Endothelial cell of umbilical vein (primary cell): ENCODE results near the gene ARL8A. TPM values are rescaled to one million over a fixed set of nuclear protein-coding genes. Genes with fewer than 3 reads are reported as not detected.

Source experiments
- BruUV-seq: library from RNA; stranded (reverse); fragments of 400-500 nt; replicated peaks from 2 replicates; lab custom pipeline; 2021; lab: Mats Ljungman, UMichigan
- CTCF ChIA-PET: fragments of 300-600, 350-600 bp; sonication (Branson Sonifier 250); formaldehyde crosslinking; loops from one replicate; lab custom pipeline; 2021; ENCODE audit warnings: antibody characterized with exemption, inconsistent platforms; lab: Charles Lee
- POLR2A ChIA-PET: fragments of 300-600, 350-600 bp; sonication (Branson Sonifier 250); formaldehyde crosslinking; loops from one replicate; lab custom pipeline; 2021; ENCODE audit warnings: antibody characterized with exemption, inconsistent platforms; lab: Charles Lee
- DNase-seq: peaks from one replicate; pipeline ENCODE4 v3.0.0-alpha.2; 2011; ENCODE audit warnings: low read depth, low spot score
- FAIRE-seq: peaks from 2 replicates; lab custom pipeline; 2011; peaks lifted over from hg19 to GRCh38; lab: Jason Lieb, UNC
- H2AFZ ChIP-seq: 2 replicates; pipeline ENCODE4 v1.6.0; 2012; ENCODE audit warnings: low read depth, low read length, control low read depth, inconsistent platforms
- H3K27ac ChIP-seq: 2 replicates; pipeline ENCODE4 v1.5.1; 2011; ENCODE audit warnings: low read depth, mild to moderate bottlenecking, control low read depth, low read length, moderate library complexity; ENCODE audit not compliant: insufficient read depth
- H3K27me3 ChIP-seq, 2 experiments: 2 replicates each; pipeline versions ENCODE4 v1.6.0 to v1.6.1; 2011; ENCODE audit warnings: low read length in 2 of 2, mixed read lengths in 1 of 2; ENCODE audit not compliant: control insufficient read depth in 2 of 2, insufficient read depth in 2 of 2
- H3K36me3 ChIP-seq, 2 experiments: 2 replicates in 1 of 2; 3 replicates in 1 of 2; pipeline ENCODE4 v1.5.1; 2011; ENCODE audit warnings: low read length in 2 of 2, mild to moderate bottlenecking in 1 of 2, moderate library complexity in 1 of 2; ENCODE audit not compliant: control insufficient read depth in 2 of 2, insufficient read depth in 2 of 2; ENCODE audit errors: extremely low read depth in 1 of 2
- H3K4me1 ChIP-seq: 3 replicates; pipeline ENCODE4 v1.5.1; 2011; ENCODE audit warnings: mild to moderate bottlenecking, low read length; ENCODE audit not compliant: control insufficient read depth, insufficient read depth; ENCODE audit errors: extremely low read depth
- H3K4me2 ChIP-seq: 2 replicates; pipeline ENCODE4 v1.6.1; 2011; ENCODE audit warnings: low read length, control low read depth, mixed read lengths; ENCODE audit not compliant: insufficient read depth
- H3K4me3 ChIP-seq, 3 experiments: fragments of 200-600 bp in 1 of 3; sonication (generic), shearing (Covaris generic) in 1 of 3; replicated peaks in 1 of 3; 2 replicates each; pipeline ENCODE4 v1.5.1; 2011 to 2016; ENCODE audit warnings: control low read depth in 3 of 3, low read length in 3 of 3, mild to moderate bottlenecking in 2 of 3, inconsistent platforms in 1 of 3, low read depth in 1 of 3, moderate library complexity in 1 of 3; ENCODE audit not compliant: insufficient read depth in 1 of 3
- H3K79me2 ChIP-seq: 2 replicates; pipeline ENCODE4 v1.6.0; 2012; ENCODE audit warnings: low read length, inconsistent platforms; ENCODE audit not compliant: control insufficient read depth, insufficient read depth
- H3K9ac ChIP-seq: replicated peaks from 2 replicates; pipeline ENCODE3; 2011; ENCODE audit warnings: low read length, control low read depth; ENCODE audit not compliant: insufficient read depth; ENCODE audit errors: extremely low read depth
- H3K9me1 ChIP-seq: replicated peaks from 3 replicates; pipeline ENCODE4 v1.6.0; 2011; ENCODE audit warnings: mild to moderate bottlenecking, low read length; ENCODE audit not compliant: control insufficient read depth, insufficient read depth; ENCODE audit errors: extremely low read depth
- H3K9me3 ChIP-seq: replicated peaks from 2 replicates; pipeline ENCODE4 v1.5.1; 2012; ENCODE audit warnings: low read length, inconsistent platforms; ENCODE audit not compliant: control insufficient read depth, insufficient read depth
- H4K20me1 ChIP-seq: replicated peaks from 2 replicates; pipeline ENCODE3; 2011; ENCODE audit warnings: mild to moderate bottlenecking, low read length; ENCODE audit not compliant: control insufficient read depth, insufficient read depth; ENCODE audit errors: extremely low read depth
- CTCF ChIP-seq, 2 donors: IDR thresholded peaks; 1 replicate in 1 of 2; 2 replicates in 1 of 2; pipeline ENCODE4 v1.5.1; 2011; ENCODE audit warnings: low read length in 2 of 2, mild to moderate bottlenecking in 2 of 2, moderate library complexity in 2 of 2, control low read depth in 1 of 2, inconsistent platforms in 1 of 2, low read depth in 1 of 2; ENCODE audit not compliant: insufficient read depth in 1 of 2; ENCODE audit errors: extremely low read depth in 1 of 2
- EZH2 ChIP-seq: IDR thresholded peaks from 2 replicates; pipeline ENCODE4 v1.6.1; 2012; ENCODE audit warnings: borderline replicate concordance, low read depth, mild to moderate bottlenecking, moderate library complexity, low read length, inconsistent platforms; ENCODE audit not compliant: severe bottlenecking
- FOS ChIP-seq: IDR thresholded peaks from 2 replicates; pipeline ENCODE4 v1.6.1; 2011; ENCODE audit warnings: mild to moderate bottlenecking, low read length, moderate library complexity, borderline replicate concordance; ENCODE audit not compliant: insufficient read depth
- GATA2 ChIP-seq: IDR thresholded peaks from 2 replicates; pipeline ENCODE4 v1.7.0; 2011; ENCODE audit warnings: low read depth, mild to moderate bottlenecking, moderate library complexity, mixed read lengths, low read length; ENCODE audit not compliant: insufficient read length, insufficient read depth
- JUN ChIP-seq: IDR thresholded peaks from 2 replicates; pipeline ENCODE4 v1.6.1; 2011; ENCODE audit warnings: borderline replicate concordance, low read depth; ENCODE audit not compliant: insufficient read length, insufficient read depth
- MYC ChIP-seq: IDR thresholded peaks from one replicate; pipeline ENCODE4 v1.6.1; 2011; ENCODE audit warnings: mild to moderate bottlenecking, low read depth, low read length
- POLR2A ChIP-seq: IDR thresholded peaks from 2 replicates; pipeline ENCODE4 v1.6.1; 2012; ENCODE audit warnings: low read depth, mild to moderate bottlenecking, control low read depth, low read length
- POLR2AphosphoS5 ChIP-seq: IDR thresholded peaks from 2 replicates; pipeline ENCODE4 v1.6.1; 2012; ENCODE audit warnings: low read depth, mild to moderate bottlenecking, control low read depth, low read length, moderate library complexity; ENCODE audit not compliant: insufficient read depth
- dilution Hi-C: fragments of 300-500 bp; cut with MboI; formaldehyde crosslinking; loops from one replicate; pipeline ENCODE4 v1.15.0; 2019; ENCODE audit warnings: low sequenced_read_pairs; ENCODE audit not compliant: extremely low pct_ligation_motif_present
- intact Hi-C: fragments of 100-400 bp; cut with micrococcal nuclease; formaldehyde crosslinking; loops from one replicate; pipeline ENCODE4 v1.10.0; 2022
- polyA plus RNA-seq, 4 experiments: library from polyadenylated mRNA; depleted of rRNA in 3 of 4; stranded (reverse) in 3 of 4; unstranded in 1 of 4; fragments of >200 nt; gene quantifications; 2 replicates each; pipeline versions ENCODE4 v1.2.1 to v1.2.3, GENCODE V29; 2011 to 2012; ENCODE audit warnings: missing spikeins in 1 of 4
- total RNA-seq: library from RNA; stranded (reverse); gene quantifications from 2 replicates; pipeline ENCODE4 v1.2.3, GENCODE V29; 2021
- TF ChIP-seq, protein P1 (sequence below): IDR thresholded peaks from 2 replicates; pipeline ENCODE4 v1.6.1; 2011; ENCODE audit not compliant: insufficient read depth, insufficient read length

Gene ARL8A
- total and polyA plus RNA-seq, 2 donors (not counting 3 experiments of a cell fraction or from before 2014, with no cell fraction given) = 54.3 to 69.5 TPM

GRCh38 chr1:202121006-202121405, 23.5 kb downstream of the ARL8A start:
- Histone ChIP-seq H2AFZ (no peak overlapping the region), H3K36me3 (no peaks in the 10 kb centered on the region), H3K79me2 (no peaks in the 10 kb centered on the region), H4K20me1 (no peaks in the 10 kb centered on the region), H3K9me3 (no peaks in the 10 kb centered on the region), H3K4me3 (no peak overlapping the region), H3K27ac (no peak overlapping the region), H3K27me3 (peaks cover 3 to 4% of the 10 kb centered on the region in 2 experiments), H3K4me2 (no peak overlapping the region), H3K4me1 (no peaks in the 10 kb centered on the region), H3K9ac (no peak overlapping the region), H3K9me1 (no peaks in the 10 kb centered on the region)
- ChIA-PET CTCF (interaction anchor here (0.6 to 7.2 kb wide), 6 partner anchors 8 to 267 kb away, joined by 3 to 102 read pairs (median 3); no protein-coding TSS in a partner anchor), POLR2A (no interaction called here)
- DNase-seq (no peak), FAIRE-seq (no peak)
- dilution Hi-C loops (no loop called here), intact Hi-C loops (no loop called here)
- no TSS peak for BruUV-seq
- TF ChIP-seq JUN = no peak
- TF ChIP-seq, protein P1, sequence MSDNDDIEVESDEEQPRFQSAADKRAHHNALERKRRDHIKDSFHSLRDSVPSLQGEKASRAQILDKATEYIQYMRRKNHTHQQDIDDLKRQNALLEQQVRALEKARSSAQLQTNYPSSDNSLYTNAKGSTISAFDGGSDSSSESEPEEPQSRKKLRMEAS = no peak
- TF ChIP-seq GATA2 = no peak
- TF ChIP-seq MYC = no peak
- no peak for TF ChIP-seq EZH2
- TF ChIP-seq POLR2AphosphoS5 = no peak
- no peak for TF ChIP-seq CTCF (IDR thresholded peaks at IDR 0.05; ENCODE audit: extremely low read depth in 1 of 2, insufficient read depth in 1 of 2, low read depth in 1 of 2, low read length in 2 of 2)
- TF ChIP-seq POLR2A = no peak
- TF ChIP-seq FOS = no peak
